ENCODE data around the gene MRPS7. TPM values are rescaled to one million over a fixed set of nuclear protein-coding genes. Genes with fewer than 3 reads are reported as not detected.
A peak's percentile ranks its signal among the peaks of the same experiment; 100 is the strongest.

Gene MRPS7
- polyA plus RNA-seq, 3 donors, result 26.7 to 122 (median 101) TPM

DNA sequence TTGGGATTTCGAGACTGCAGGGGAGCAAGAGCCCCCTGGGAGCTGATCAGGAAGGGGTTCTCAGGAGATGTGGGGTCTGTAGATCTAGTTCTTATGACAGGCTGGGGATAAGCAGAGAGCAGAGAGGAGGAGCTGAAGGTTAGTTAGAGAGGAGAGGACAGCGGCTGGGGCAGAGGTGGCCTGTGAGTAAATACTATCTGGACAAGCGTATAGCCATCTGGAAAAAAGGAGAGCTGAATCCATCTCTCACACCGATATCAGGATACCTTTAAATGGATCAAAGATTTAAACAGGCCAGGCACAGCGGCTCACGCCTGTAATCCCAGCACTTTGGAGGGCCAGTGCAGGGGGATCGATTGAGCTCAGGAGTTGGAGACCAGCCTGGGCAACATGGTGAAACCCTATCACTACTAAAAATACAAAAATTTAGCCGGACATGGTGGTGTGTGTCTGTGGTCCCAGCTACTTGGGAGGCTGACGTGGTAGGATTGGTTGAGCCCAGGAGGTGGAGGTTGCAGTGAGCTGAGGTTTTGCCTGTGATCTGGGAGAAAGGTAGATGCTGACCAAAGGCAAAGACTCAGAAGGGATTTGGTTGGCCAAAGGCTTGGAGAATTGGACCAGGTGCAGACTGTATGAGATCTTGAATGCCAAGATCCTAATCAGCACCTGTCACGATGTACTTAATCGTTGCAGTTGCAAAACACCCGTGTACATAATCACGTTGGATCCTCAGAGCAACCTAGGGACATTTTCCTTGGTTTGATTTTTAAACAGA is 46.5 kb downstream of the MRPS7 start:
- Histone ChIP-seq H3K79me2 (ENCODE audit: insufficient read depth, low read length) (peaks cover 16% of the 10 kb centered on the region), H3K4me2 (replicated peaks; ENCODE audit: extremely low read depth, low read length, poor library complexity, severe bottlenecking) (peak overlapping the region; percentile 4), H3K4me1 (ENCODE audit: control insufficient read depth in 1 of 2, insufficient read depth in 2 of 2, low read length in 2 of 2) (peaks cover 77 to 80% of the 10 kb centered on the region in 2 donors), H3K27ac (ENCODE audit: low read depth in 1 of 2, low read length in 2 of 2) (peak overlapping the region; percentile 98 to 100), H3K27me3 (ENCODE audit: control insufficient read depth in 2 of 2, insufficient read depth in 2 of 2, low read length in 2 of 2) (no peaks in the 10 kb centered on the region), H3K9ac (ENCODE audit: insufficient read depth, low read length, poor library complexity, severe bottlenecking) (no peak overlapping the region), H3K9me3 (replicated peaks in 1 of 2; ENCODE audit: control insufficient read depth in 1 of 2, insufficient read depth in 1 of 2, low read length in 2 of 2) (no peaks in the 10 kb centered on the region), H2AFZ (ENCODE audit: insufficient read depth, low read depth, low read length, poor library complexity, severe bottlenecking) (no peak overlapping the region), H3K36me3 (replicated peaks in 1 of 2; ENCODE audit: control insufficient read depth in 1 of 2, insufficient read depth in 2 of 2, low read length in 2 of 2) (no peaks in the 10 kb centered on the region), H4K20me1 (ENCODE audit: insufficient read depth, low read length) (no peaks in the 10 kb centered on the region), H3K4me3 (replicated peaks in 1 of 3; ENCODE audit: low read depth in 2 of 3, low read length in 3 of 3) (peak overlapping the region in 1 of 3 experiments; percentile 4)
- DNase-seq, result no peak
- TF ChIP-seq CTCF (IDR thresholded peaks at IDR 0.05), result no peak
- Mint-ChIP-seq H3K4me3 (peak overlapping the region in 1 of 2 donors; percentile 24), H3K4me1 (peaks cover 68% of the 10 kb centered on the region), H3K27me3 (ENCODE audit: low read depth in 3 of 3) (peaks cover 0 to 11% (median 2%) of the 10 kb centered on the region in 3 donors), H3K36me3 (peaks cover 5 to 17% of the 10 kb centered on the region in 2 donors), H3K27ac (peak overlapping the region; percentile 97 to 99 (median 98)), H3K9me3 (peaks cover 0 to 1% (median 0%) of the 10 kb centered on the region in 7 donors)
- intact Hi-C loops (cut with micrococcal nuclease), result no loop called here
- WGBS (ENCODE audit: insufficient coverage), result 52% methylated on average over 7 of the region's 13 CpGs

GRCh38 chr17:75308732-75309629 is 47.3 kb downstream of the MRPS7 start:
- intact Hi-C loops (cut with micrococcal nuclease), result no loop called here
- H3K4me3 Mint-ChIP-seq, result peak overlapping the region; percentile 51 to 59
- peak overlapping the region; percentile 98 to 100 for H3K27ac ChIP-seq (ENCODE audit: low read depth in 1 of 2, low read length in 2 of 2)

More at GRCh38 chr17:75308732-75309629, 47.3 kb downstream of the MRPS7 start:
- Histone ChIP-seq H3K79me2 (ENCODE audit: insufficient read depth, low read length) (peaks cover 16% of the 10 kb centered on the region), H2AFZ (ENCODE audit: insufficient read depth, low read depth, low read length, poor library complexity, severe bottlenecking) (peak overlapping the region; percentile 56), H3K9ac (ENCODE audit: insufficient read depth, low read length, poor library complexity, severe bottlenecking) (peak overlapping the region; percentile 71), H3K4me2 (replicated peaks; ENCODE audit: extremely low read depth, low read length, poor library complexity, severe bottlenecking) (peak overlapping the region; percentile 47), H3K9me3 (replicated peaks in 1 of 2; ENCODE audit: control insufficient read depth in 1 of 2, insufficient read depth in 1 of 2, low read length in 2 of 2) (no peaks in the 10 kb centered on the region), H3K4me3 (replicated peaks in 1 of 3; ENCODE audit: low read depth in 2 of 3, low read length in 3 of 3) (peak overlapping the region in 1 of 3 experiments; percentile 20), H3K27me3 (ENCODE audit: control insufficient read depth in 2 of 2, insufficient read depth in 2 of 2, low read length in 2 of 2) (no peaks in the 10 kb centered on the region), H4K20me1 (ENCODE audit: insufficient read depth, low read length) (no peaks in the 10 kb centered on the region), H3K4me1 (ENCODE audit: control insufficient read depth in 1 of 2, insufficient read depth in 2 of 2, low read length in 2 of 2) (peaks cover 85 to 86% of the 10 kb centered on the region in 2 donors), H3K36me3 (replicated peaks in 1 of 2; ENCODE audit: control insufficient read depth in 1 of 2, insufficient read depth in 2 of 2, low read length in 2 of 2) (no peaks in the 10 kb centered on the region)
- 14% methylated on average over 9 of the region's 20 CpGs for WGBS (ENCODE audit: insufficient coverage)
- H3K27ac Mint-ChIP-seq, result peak overlapping the region; percentile 97 to 99 (median 98)
- TF ChIP-seq CTCF (IDR thresholded peaks at IDR 0.05), result no peak
- peak in 2 of 3 donors; percentile 57 to 71 for DNase-seq
- H3K4me1 Mint-ChIP-seq, result peaks cover 77% of the 10 kb centered on the region
- peaks cover 0 to 13% (median 2%) of the 10 kb centered on the region in 3 donors for H3K27me3 Mint-ChIP-seq (ENCODE audit: low read depth in 3 of 3)
- peaks cover 0 to 2% (median 0%) of the 10 kb centered on the region in 7 donors for H3K9me3 Mint-ChIP-seq
- peaks cover 7 to 17% of the 10 kb centered on the region in 2 donors for H3K36me3 Mint-ChIP-seq
